HG03045 (cell line): Measurements from ENCODE around the gene DMAC2.
"Not testable (repeated sequence)": the region's sequence is repeated elsewhere in the genome, so short reads cannot be mapped to it uniquely, and the experiment has no call there.

Source experiments
- ATAC-seq: cut with Tn5 transposase; IDR thresholded peaks from one replicate; pipeline ENCODE4 v1.9.1; 2021; ENCODE audit warnings: mild to moderate bottlenecking, moderate library complexity; ENCODE audit not compliant: unreplicated experiment

Gene DMAC2

GRCh38 chr19:41439441-41440222 is at the start of gene DMAC2:
TSS of gene DMAC2 (minus strand) at chr19:41439912. CDS start at chr19:41439899, 13 bp downstream.
- ATAC-seq, result peak; percentile 82

GRCh38 chr19:41486953-41487352 is 47.2 kb upstream of the DMAC2 start:
- not testable (repeated sequence) for ATAC-seq

DNA sequence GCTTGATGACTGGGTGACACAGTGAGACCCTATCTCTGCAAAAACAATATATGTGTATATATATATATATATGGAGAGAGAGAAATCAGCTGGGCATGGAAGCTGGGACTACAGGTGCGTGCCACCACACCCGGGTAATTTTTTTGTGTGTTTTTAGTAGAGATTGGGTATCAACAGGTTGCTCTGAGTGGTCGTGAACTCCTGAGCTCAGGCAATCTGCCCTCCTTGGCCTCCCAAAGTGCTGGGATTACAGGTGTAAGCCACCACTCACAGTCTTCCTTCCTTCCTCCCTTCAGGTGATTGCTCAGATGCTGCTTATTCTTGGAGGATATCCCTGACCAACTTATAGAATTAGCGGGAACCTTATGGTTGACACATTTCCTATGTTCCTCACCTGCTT is 45.1 kb upstream of the DMAC2 start:
- no peak for ATAC-seq

DNA sequence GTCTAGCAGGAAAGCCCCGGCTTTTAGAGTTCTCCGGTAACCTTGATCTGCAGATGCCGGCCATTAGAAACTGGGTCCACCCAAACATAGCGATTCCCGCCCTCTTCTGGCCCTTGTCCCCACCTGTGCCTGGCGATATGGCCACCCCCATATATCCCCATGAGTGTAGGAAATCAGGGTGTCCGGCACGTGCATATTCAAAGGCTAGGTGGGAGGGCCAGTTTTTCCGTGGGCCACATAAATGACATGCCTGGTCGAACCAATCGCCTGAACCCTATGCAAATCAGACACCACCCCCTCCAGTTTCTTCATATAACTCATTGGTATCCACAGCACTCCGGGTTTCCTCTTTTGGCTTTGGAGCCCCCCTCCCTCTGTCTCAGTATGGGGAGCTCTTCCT is 40.6 kb upstream of the DMAC2 start:
- ATAC-seq, result no peak

DNA sequence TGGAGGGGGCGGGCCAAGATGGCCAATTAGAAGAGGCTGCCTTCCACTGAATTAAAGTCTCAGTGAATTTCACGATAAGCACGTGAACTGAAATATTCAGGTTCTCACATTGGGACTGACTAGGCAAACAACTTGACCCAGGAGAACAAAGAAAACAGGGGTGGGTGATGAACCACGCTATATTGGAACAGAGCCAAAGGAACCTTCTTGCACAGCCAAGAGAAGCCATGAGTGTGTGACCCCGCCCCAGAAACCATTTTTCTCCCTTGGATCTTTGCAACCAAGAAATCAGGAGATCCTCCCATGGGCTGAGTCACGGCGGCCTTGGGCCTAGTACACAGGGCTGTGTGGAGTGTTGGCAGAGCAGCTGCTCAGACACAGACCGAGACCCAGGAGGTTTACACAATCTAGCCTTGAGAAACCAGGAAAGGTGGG is 40.1 kb upstream of the DMAC2 start:
- no peak for ATAC-seq

- no peak for ATAC-seq
Measured at GRCh38 chr19:41478875-41479756, 39.4 kb upstream of the DMAC2 start.

DNA sequence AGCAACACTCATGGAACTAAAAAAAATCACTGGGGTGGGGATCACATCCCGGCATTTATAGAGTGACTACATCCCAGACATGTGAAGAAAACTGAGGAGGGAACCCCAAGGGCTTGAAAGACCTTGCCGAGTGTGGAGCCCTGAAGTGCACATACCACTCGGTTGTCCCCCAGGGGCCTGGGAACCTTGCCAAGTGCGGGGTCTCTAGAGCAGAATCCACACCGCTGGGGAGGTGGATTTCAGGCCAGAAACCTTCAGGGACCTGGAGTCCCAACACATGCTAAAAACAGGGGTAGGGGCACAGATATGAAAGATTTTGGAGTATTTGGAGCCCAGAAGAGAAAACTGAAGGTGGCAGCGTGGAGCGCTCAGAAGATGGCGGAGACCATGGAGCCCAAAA is 38.5 kb upstream of the DMAC2 start:
- ATAC-seq, result no peak

GRCh38 chr19:41476583-41476982 is 36.9 kb upstream of the DMAC2 start:
- no peak for ATAC-seq

DNA sequence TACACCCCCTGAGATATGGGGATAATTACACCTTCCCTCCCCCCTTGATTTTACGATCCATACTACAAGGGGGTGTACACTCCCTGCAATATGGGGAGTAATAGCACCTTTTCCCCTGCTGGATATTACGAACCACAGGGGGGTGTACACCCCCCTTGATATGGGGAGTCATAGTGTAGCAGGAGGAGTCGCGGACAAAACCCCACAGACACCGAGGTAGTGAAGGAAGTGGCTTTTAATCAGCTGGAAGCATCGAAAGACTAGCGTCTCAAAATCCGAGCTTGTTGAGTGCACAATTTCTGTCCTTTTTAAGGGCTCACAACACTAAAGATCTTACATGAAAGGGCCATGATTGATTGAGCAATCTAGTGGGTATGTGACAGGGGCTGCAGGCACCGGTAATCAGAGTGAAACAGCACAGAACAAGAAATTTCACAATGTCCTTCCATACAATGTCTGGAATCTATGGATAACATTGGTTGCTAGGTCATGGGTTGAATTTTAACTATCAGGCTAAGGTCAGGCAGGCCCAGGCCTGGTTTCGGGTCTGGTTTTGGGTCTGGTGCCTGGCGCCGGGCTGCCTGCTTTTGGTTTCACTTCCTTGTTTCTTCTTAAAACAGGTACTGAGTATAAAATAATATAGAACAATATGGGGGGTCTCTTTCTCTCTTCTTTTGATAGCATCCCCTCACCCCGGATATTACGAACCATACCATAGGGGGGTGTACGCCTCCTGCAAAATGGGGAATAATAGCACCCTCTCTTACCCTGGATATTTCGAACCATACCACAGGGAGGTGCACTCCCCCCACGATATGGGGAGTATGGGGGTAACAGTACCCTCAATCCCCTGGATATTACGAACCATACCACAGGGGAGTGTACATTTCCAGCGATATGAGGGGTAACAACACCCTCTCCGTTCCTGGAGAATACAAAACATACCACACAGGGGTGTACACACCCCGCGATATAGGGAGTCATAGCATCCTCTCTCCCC is 23.8 kb upstream of the DMAC2 start:
- not testable (repeated sequence) for ATAC-seq

- no peak for ATAC-seq
Measured at GRCh38 chr19:41462497-41462896, 22.8 kb upstream of the DMAC2 start.

- ATAC-seq, result no peak
Measured at GRCh38 chr19:41457241-41457640, 17.5 kb upstream of the DMAC2 start.

GRCh38 chr19:41456342-41456918 is 16.7 kb upstream of the DMAC2 start:
- no peak for ATAC-seq

- no peak for ATAC-seq
Measured at GRCh38 chr19:41455936-41456335, 16.2 kb upstream of the DMAC2 start.

GRCh38 chr19:41452584-41453275 is 13.0 kb upstream of the DMAC2 start:
- ATAC-seq, result no peak

DNA sequence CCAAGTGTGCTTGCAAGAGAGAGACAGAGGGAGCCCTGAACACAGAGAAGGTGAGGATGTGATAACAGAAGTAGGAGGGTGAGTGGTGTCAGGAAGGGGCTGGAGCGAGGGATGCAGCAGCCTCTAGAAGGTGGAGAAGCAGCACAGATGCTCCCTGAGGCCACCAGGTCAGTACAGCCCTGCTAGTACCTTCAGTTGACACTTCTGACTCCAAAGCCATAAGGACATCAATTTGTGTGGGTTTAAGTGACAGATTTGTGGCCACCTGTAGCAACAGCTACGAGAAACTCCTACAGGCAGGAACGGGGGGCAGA is 10.1 kb upstream of the DMAC2 start:
- ATAC-seq, result no peak

GRCh38 chr19:41449079-41449864 is 9.6 kb upstream of the DMAC2 start:
- peak; percentile 55 for ATAC-seq

DNA sequence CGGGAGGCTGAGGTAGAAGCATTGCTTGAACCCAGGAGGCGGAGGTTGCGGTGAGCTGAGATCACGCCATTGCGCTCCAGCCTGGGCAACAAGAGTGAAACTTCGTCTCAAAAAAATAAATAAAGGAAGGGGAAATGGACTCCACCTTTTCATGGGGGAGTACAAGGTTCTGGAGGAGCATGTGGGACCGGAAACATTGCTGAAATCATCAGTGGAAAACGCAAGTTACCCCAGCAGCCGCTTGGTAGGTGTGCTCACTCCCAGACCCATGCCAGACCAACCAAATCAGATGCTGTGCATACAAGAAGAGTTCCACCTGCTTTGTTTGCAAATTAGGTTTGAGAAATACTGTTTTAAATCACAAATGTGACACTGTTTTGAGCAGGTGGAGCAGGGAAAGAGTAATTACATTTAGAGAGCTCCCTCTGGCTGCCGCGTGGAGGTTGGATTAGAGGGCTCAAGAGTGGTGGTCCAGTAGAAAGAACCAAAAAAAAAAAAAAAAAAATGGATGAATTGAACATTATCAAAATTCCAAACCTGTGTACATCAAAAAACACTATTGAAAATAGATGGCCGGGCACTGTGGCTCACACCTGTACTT is 8.1 kb upstream of the DMAC2 start:
- ATAC-seq, result no peak

- ATAC-seq, result no peak
Measured at GRCh38 chr19:41445575-41445974, 5.9 kb upstream of the DMAC2 start.
